GM23338 (cell line): ENCODE data around the gene HYAL2. TPM values are rescaled to one million over a fixed set of nuclear protein-coding genes. Genes with fewer than 3 reads are reported as not detected.

ENCODE experiments used
- ATAC-seq: fragments of 200-7000 bp; cut with Tn5 transposase; 3 replicates; pipeline ENCODE4 v1.9.1; 2020
- DNase-seq: peaks from one replicate; pipeline ENCODE4 v3.0.0-alpha.2; 2015; ENCODE audit warnings: low spot score
- H2AFZ ChIP-seq: fragments of 200-600 bp; sonication (generic); 2 replicates; pipeline ENCODE4 v1.8.0; 2016; ENCODE audit warnings: antibody characterized with exemption, mild to moderate bottlenecking, moderate library complexity
- H3F3A ChIP-seq: fragments of 200-600 bp; sonication (generic); replicated peaks from 2 replicates; pipeline ENCODE4 v1.8.0; 2017; ENCODE audit warnings: antibody characterized with exemption, mixed run types, low read depth
- H3K27ac ChIP-seq: fragments of 200-600 bp; sonication (generic); 2 replicates; pipeline ENCODE4 v1.6.1; 2016; ENCODE audit warnings: low read depth
- H3K27me3 ChIP-seq: fragments of 200-600 bp; sonication (generic); 2 replicates; pipeline ENCODE4 v1.8.0; 2016; ENCODE audit warnings: mild to moderate bottlenecking, mixed run types, moderate library complexity; ENCODE audit not compliant: insufficient read depth
- H3K36me3 ChIP-seq: fragments of 200-600 bp; sonication (generic); 2 replicates; pipeline ENCODE4 v1.8.0; 2016; ENCODE audit warnings: mild to moderate bottlenecking; ENCODE audit not compliant: insufficient read depth
- H3K4me1 ChIP-seq: fragments of 200-600 bp; sonication (generic); 2 replicates; pipeline ENCODE4 v1.8.0; 2016; ENCODE audit warnings: mild to moderate bottlenecking, moderate library complexity; ENCODE audit not compliant: insufficient read depth
- H3K4me2 ChIP-seq: fragments of 200-600 bp; sonication (generic); 2 replicates; pipeline ENCODE4 v1.7.1; 2017; ENCODE audit warnings: mixed run types
- H3K4me3 ChIP-seq: fragments of 200-600 bp; sonication (generic); 2 replicates; pipeline ENCODE4 v1.6.1; 2016; ENCODE audit warnings: mixed run types
- H3K79me2 ChIP-seq: fragments of 200-600 bp; sonication (generic); replicated peaks from 2 replicates; pipeline ENCODE4 v1.8.0; 2017; ENCODE audit warnings: mild to moderate bottlenecking; ENCODE audit not compliant: insufficient read depth
- H3K9me2 ChIP-seq: fragments of 200-600 bp; sonication (generic); 2 replicates; pipeline ENCODE4 v1.8.0; 2017; ENCODE audit not compliant: insufficient read depth
- H4K20me1 ChIP-seq: fragments of 200-600 bp; sonication (generic); replicated peaks from 2 replicates; pipeline ENCODE4 v1.8.0; 2017; ENCODE audit warnings: mild to moderate bottlenecking; ENCODE audit not compliant: insufficient read depth
- H3K27ac Mint-ChIP-seq: 2 replicates; pipeline ENCODE4 v1.8.0; 2020; ENCODE audit warnings: inconsistent platforms, mild to moderate bottlenecking, moderate library complexity, mixed read lengths
- H3K27me3 Mint-ChIP-seq: 3 replicates; pipeline ENCODE4 v1.8.0; 2022; ENCODE audit warnings: low read depth, mild to moderate bottlenecking, moderate library complexity, mixed read lengths, inconsistent platforms; ENCODE audit not compliant: insufficient read depth, poor library complexity
- H3K36me3 Mint-ChIP-seq: 3 replicates; pipeline ENCODE4 v1.8.0; 2021; ENCODE audit warnings: low read depth, mild to moderate bottlenecking, inconsistent platforms, moderate library complexity, mixed read lengths
- H3K4me1 Mint-ChIP-seq: 3 replicates; pipeline ENCODE4 v1.8.0; 2020; ENCODE audit warnings: mild to moderate bottlenecking, inconsistent platforms, mixed read lengths
- H3K4me3 Mint-ChIP-seq: 3 replicates; pipeline ENCODE4 v1.8.0; 2021; ENCODE audit warnings: moderate library complexity, mild to moderate bottlenecking, inconsistent platforms, mixed read lengths
- H3K9me3 Mint-ChIP-seq: 3 replicates; pipeline ENCODE4 v1.8.0; 2020; ENCODE audit warnings: moderate library complexity, mild to moderate bottlenecking, inconsistent platforms, mixed read lengths
- CREB1 ChIP-seq: fragments of 250-450 bp; sonication (Bioruptor Pico); IDR thresholded peaks from 2 replicates; pipeline ENCODE4 v1.5.0; 2020; ENCODE audit warnings: low read depth, mild to moderate bottlenecking, moderate library complexity
- EZH2 ChIP-seq: fragments of 200-600 bp; sonication (generic); IDR thresholded peaks from one replicate; pipeline ENCODE4 v1.8.0; 2017; ENCODE audit warnings: antibody characterized with exemption, mild to moderate bottlenecking, low read depth; ENCODE audit not compliant: unreplicated experiment
- EZH2phosphoT487 ChIP-seq: fragments of 200-600 bp; sonication (generic); IDR thresholded peaks from one replicate; pipeline ENCODE4 v1.8.1; 2018; ENCODE audit warnings: antibody characterized with exemption; ENCODE audit not compliant: unreplicated experiment
- JUNB ChIP-seq: IDR thresholded peaks from one replicate; pipeline ENCODE4 v1.6.1; 2016; ENCODE audit warnings: antibody characterized with exemption; ENCODE audit not compliant: unreplicated experiment
- NANOG ChIP-seq: IDR thresholded peaks from 2 replicates; pipeline ENCODE4 v1.6.1; 2016; ENCODE audit warnings: antibody characterized with exemption, borderline replicate concordance
- POLR2AphosphoS5 ChIP-seq: IDR thresholded peaks from 2 replicates; pipeline ENCODE4 v1.6.1; 2016; ENCODE audit warnings: antibody characterized with exemption, low read depth
- STAT1 ChIP-seq: IDR thresholded peaks from one replicate; pipeline ENCODE4 v1.6.1; 2016; ENCODE audit warnings: antibody characterized with exemption; ENCODE audit not compliant: unreplicated experiment
- ZNF114 ChIP-seq: fragments of 250-450 bp; sonication (Bioruptor Pico); IDR thresholded peaks from 2 replicates; pipeline ENCODE4 v1.5.0; 2020; ENCODE audit warnings: mild to moderate bottlenecking, moderate library complexity
- ZNF331 ChIP-seq: fragments of 250-450 bp; sonication (Bioruptor Pico); IDR thresholded peaks from 2 replicates; pipeline ENCODE4 v1.5.0; 2020; ENCODE audit warnings: low read depth, mild to moderate bottlenecking, moderate library complexity
- polyA plus RNA-seq: library from polyadenylated mRNA; unstranded; fragments of >200 nt; fragmentation: Nextera tagmentation; extraction: Ambion mirVana; gene quantifications from 2 replicates; pipeline ENCODE4 v1.2.1, GENCODE V29; 2016
- total RNA-seq: library from RNA; depleted of rRNA; stranded (reverse); fragments of >200 nt; shearing (Covaris generic); gene quantifications from 2 replicates; pipeline ENCODE4 v1.2.3, GENCODE V29; 2014
- TF ChIP-seq, protein P1 (sequence below): IDR thresholded peaks from 2 replicates; pipeline ENCODE4 v1.6.1; 2016; ENCODE audit warnings: antibody characterized with exemption
- TF ChIP-seq, protein P2 (sequence below), 2 experiments: fragments of 200-600 bp in 1 of 2; sonication (generic) in 1 of 2; conservative IDR thresholded peaks; 2 replicates each; pipeline versions ENCODE4 v1.5.1 to v1.6.1; 2016 to 2017; ENCODE audit warnings: antibody characterized with exemption in 2 of 2, low read depth in 2 of 2, mild to moderate bottlenecking in 2 of 2, moderate library complexity in 1 of 2
- TF ChIP-seq, protein P3 (sequence below): fragments of 250-450 bp; sonication (Bioruptor Pico); IDR thresholded peaks from 2 replicates; pipeline ENCODE4 v1.5.0; 2020; ENCODE audit warnings: mild to moderate bottlenecking, moderate library complexity
- TF ChIP-seq, protein P4 (sequence below): IDR thresholded peaks from one replicate; pipeline ENCODE4 v1.6.1; 2018; ENCODE audit warnings: antibody characterized with exemption; ENCODE audit not compliant: unreplicated experiment

Gene HYAL2
- total and polyA plus RNA-seq, 2 experiments from 2014 or later, result 28.9 to 74.3 TPM

DNA sequence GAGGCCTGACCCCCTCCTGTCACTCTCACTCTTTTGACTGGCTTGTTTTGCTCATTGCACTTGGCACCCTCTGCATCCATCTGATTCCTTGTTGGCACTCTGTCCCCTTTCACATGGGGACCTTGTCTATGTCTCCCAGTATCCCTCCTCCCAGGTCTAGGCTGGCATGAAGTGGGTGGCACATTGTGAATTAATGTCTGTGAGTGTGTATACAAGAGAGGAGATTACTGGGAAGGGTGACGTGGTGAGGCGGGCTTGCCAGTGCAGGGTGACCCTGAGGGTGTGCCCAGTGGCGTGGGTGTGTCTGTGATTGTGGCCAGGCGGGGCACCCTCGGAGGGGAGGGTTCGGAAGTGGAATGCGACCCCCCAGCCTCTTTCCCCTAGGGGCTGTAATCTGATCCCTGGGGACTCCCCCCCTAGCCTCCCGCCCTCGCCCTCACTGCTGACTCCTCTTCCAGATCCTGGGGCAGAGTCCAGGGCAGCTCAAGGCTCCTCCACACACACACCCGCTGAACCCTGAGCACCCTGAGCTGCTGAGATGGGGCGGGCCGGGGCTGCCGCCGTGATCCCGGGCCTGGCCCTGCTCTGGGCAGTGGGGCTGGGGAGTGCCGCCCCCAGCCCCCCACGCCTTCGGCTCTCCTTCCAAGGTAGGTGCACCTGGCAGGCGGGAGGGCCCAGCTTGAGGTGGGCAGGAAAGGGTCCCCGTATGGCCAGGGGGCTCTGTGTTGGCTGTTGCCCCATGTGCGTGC is 53.7 kb downstream of the HYAL2 start, which contains the start of gene SEMA3B:
TSS of gene SEMA3B (plus strand) at position 445 of the 749 bp plus-strand sequence. CDS start at position 539, 94 bp downstream.
- no peak for TF ChIP-seq CREB1 (CRISPR knock-in tag)
- TF ChIP-seq, protein P1, sequence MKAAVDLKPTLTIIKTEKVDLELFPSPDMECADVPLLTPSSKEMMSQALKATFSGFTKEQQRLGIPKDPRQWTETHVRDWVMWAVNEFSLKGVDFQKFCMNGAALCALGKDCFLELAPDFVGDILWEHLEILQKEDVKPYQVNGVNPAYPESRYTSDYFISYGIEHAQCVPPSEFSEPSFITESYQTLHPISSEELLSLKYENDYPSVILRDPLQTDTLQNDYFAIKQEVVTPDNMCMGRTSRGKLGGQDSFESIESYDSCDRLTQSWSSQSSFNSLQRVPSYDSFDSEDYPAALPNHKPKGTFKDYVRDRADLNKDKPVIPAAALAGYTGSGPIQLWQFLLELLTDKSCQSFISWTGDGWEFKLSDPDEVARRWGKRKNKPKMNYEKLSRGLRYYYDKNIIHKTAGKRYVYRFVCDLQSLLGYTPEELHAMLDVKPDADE, result no peak
- TF ChIP-seq, protein P2, sequence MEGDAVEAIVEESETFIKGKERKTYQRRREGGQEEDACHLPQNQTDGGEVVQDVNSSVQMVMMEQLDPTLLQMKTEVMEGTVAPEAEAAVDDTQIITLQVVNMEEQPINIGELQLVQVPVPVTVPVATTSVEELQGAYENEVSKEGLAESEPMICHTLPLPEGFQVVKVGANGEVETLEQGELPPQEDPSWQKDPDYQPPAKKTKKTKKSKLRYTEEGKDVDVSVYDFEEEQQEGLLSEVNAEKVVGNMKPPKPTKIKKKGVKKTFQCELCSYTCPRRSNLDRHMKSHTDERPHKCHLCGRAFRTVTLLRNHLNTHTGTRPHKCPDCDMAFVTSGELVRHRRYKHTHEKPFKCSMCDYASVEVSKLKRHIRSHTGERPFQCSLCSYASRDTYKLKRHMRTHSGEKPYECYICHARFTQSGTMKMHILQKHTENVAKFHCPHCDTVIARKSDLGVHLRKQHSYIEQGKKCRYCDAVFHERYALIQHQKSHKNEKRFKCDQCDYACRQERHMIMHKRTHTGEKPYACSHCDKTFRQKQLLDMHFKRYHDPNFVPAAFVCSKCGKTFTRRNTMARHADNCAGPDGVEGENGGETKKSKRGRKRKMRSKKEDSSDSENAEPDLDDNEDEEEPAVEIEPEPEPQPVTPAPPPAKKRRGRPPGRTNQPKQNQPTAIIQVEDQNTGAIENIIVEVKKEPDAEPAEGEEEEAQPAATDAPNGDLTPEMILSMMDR (conservative IDR thresholded peaks at IDR 0.05; ENCODE audit: low read depth in 2 of 2), result no peak
- no peak for TF ChIP-seq ZNF114 (CRISPR knock-in tag)
- TF ChIP-seq STAT1, result no peak
- TF ChIP-seq, protein P3, sequence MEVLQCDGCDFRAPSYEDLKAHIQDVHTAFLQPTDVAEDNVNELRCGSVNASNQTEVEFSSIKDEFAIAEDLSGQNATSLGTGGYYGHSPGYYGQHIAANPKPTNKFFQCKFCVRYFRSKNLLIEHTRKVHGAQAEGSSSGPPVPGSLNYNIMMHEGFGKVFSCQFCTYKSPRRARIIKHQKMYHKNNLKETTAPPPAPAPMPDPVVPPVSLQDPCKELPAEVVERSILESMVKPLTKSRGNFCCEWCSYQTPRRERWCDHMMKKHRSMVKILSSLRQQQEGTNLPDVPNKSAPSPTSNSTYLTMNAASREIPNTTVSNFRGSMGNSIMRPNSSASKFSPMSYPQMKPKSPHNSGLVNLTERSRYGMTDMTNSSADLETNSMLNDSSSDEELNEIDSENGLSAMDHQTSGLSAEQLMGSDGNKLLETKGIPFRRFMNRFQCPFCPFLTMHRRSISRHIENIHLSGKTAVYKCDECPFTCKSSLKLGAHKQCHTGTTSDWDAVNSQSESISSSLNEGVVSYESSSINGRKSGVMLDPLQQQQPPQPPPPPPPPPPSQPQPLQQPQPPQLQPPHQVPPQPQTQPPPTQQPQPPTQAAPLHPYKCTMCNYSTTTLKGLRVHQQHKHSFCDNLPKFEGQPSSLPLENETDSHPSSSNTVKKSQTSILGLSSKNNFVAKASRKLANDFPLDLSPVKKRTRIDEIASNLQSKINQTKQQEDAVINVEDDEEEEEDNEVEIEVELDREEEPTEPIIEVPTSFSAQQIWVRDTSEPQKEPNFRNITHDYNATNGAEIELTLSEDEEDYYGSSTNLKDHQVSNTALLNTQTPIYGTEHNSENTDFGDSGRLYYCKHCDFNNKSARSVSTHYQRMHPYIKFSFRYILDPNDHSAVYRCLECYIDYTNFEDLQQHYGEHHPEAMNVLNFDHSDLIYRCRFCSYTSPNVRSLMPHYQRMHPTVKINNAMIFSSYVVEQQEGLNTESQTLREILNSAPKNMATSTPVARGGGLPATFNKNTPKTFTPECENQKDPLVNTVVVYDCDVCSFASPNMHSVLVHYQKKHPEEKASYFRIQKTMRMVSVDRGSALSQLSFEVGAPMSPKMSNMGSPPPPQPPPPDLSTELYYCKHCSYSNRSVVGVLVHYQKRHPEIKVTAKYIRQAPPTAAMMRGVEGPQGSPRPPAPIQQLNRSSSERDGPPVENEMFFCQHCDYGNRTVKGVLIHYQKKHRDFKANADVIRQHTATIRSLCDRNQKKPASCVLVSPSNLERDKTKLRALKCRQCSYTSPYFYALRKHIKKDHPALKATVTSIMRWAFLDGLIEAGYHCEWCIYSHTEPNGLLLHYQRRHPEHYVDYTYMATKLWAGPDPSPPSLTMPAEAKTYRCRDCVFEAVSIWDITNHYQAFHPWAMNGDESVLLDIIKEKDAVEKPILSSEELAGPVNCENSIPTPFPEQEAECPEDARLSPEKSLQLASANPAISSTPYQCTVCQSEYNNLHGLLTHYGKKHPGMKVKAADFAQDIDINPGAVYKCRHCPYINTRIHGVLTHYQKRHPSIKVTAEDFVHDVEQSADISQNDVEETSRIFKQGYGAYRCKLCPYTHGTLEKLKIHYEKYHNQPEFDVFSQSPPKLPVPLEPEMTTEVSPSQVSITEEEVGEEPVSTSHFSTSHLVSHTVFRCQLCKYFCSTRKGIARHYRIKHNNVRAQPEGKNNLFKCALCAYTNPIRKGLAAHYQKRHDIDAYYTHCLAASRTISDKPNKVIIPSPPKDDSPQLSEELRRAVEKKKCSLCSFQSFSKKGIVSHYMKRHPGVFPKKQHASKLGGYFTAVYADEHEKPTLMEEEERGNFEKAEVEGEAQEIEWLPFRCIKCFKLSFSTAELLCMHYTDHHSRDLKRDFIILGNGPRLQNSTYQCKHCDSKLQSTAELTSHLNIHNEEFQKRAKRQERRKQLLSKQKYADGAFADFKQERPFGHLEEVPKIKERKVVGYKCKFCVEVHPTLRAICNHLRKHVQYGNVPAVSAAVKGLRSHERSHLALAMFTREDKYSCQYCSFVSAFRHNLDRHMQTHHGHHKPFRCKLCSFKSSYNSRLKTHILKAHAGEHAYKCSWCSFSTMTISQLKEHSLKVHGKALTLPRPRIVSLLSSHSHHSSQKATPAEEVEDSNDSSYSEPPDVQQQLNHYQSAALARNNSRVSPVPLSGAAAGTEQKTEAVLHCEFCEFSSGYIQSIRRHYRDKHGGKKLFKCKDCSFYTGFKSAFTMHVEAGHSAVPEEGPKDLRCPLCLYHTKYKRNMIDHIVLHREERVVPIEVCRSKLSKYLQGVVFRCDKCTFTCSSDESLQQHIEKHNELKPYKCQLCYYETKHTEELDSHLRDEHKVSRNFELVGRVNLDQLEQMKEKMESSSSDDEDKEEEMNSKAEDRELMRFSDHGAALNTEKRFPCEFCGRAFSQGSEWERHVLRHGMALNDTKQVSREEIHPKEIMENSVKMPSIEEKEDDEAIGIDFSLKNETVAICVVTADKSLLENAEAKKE, result no peak
- TF ChIP-seq NANOG, result no peak
- no peak for TF ChIP-seq EZH2
- TF ChIP-seq EZH2phosphoT487, result no peak
- no peak for TF ChIP-seq JUNB
- TF ChIP-seq, protein P4, sequence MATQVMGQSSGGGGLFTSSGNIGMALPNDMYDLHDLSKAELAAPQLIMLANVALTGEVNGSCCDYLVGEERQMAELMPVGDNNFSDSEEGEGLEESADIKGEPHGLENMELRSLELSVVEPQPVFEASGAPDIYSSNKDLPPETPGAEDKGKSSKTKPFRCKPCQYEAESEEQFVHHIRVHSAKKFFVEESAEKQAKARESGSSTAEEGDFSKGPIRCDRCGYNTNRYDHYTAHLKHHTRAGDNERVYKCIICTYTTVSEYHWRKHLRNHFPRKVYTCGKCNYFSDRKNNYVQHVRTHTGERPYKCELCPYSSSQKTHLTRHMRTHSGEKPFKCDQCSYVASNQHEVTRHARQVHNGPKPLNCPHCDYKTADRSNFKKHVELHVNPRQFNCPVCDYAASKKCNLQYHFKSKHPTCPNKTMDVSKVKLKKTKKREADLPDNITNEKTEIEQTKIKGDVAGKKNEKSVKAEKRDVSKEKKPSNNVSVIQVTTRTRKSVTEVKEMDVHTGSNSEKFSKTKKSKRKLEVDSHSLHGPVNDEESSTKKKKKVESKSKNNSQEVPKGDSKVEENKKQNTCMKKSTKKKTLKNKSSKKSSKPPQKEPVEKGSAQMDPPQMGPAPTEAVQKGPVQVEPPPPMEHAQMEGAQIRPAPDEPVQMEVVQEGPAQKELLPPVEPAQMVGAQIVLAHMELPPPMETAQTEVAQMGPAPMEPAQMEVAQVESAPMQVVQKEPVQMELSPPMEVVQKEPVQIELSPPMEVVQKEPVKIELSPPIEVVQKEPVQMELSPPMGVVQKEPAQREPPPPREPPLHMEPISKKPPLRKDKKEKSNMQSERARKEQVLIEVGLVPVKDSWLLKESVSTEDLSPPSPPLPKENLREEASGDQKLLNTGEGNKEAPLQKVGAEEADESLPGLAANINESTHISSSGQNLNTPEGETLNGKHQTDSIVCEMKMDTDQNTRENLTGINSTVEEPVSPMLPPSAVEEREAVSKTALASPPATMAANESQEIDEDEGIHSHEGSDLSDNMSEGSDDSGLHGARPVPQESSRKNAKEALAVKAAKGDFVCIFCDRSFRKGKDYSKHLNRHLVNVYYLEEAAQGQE, result no peak
- no peak for TF ChIP-seq ZNF331 (CRISPR knock-in tag)
- TF ChIP-seq POLR2AphosphoS5, result no peak
- no peaks in the 10 kb centered on the region for H3K36me3 ChIP-seq
- H3K36me3 Mint-ChIP-seq, result no peaks in the 10 kb centered on the region
- no peaks in the 10 kb centered on the region for H3K79me2 ChIP-seq
- H3K9me3 Mint-ChIP-seq, result no peaks in the 10 kb centered on the region
- H3K4me1 ChIP-seq, result peaks cover 47% of the 10 kb centered on the region
- no peaks in the 10 kb centered on the region for H3K9me2 ChIP-seq
- 0 out of 2 replicates have a peak, but pooled peaks cover 8% of the 10 kb centered on the region for H3F3A ChIP-seq
- peaks cover 10% of the 10 kb centered on the region for H3K27me3 ChIP-seq
- peaks cover 57% of the 10 kb centered on the region for H3K4me1 Mint-ChIP-seq
- DNase-seq (no peak), ATAC-seq (peak; percentile 1; the same call in 1 of the 3 replicates)
- no peak within 1 kb of the TSS for H3K4me3 ChIP-seq
- no peak within 1 kb of the TSS for H3K27ac ChIP-seq
- H2AFZ ChIP-seq, result no peak within 1 kb of the TSS
- H3K27me3 Mint-ChIP-seq, result peaks cover 26% of the 10 kb centered on the region
- H3K4me3 Mint-ChIP-seq, result no peak within 1 kb of the TSS; the same call in 2 of the 3 replicates
- no peak within 1 kb of the TSS for H3K4me2 ChIP-seq
- H3K27ac Mint-ChIP-seq, result peak within 1 kb of the TSS; percentile 52; the same call in 1 of the 2 replicates
- no peaks in the 10 kb centered on the region for H4K20me1 ChIP-seq
